WTC11 (cell line): Measurements from ENCODE around the gene HMGB2. TPM values are rescaled to one million over a fixed set of nuclear protein-coding genes. Genes with fewer than 3 reads are reported as not detected.

Experiments
- ATAC-seq: fragments of 200-7000 bp; cut with Tn5 transposase; 2 replicates; pipeline ENCODE4 v1.10.0; 2021; ENCODE audit warnings: mild to moderate bottlenecking, moderate library complexity
- CTCF ChIA-PET: fragments of 300-600 bp; sonication (Branson Sonifier 250); formaldehyde crosslinking; loops from one replicate; lab custom pipeline; 2021; ENCODE audit warnings: antibody characterized with exemption; lab: Charles Lee
- POLR2A ChIA-PET: fragments of 350-600 bp; sonication (Branson Sonifier 250); formaldehyde crosslinking; loops from one replicate; lab custom pipeline; 2021; ENCODE audit warnings: antibody characterized with exemption; lab: Charles Lee
- DNase-seq: peaks from one replicate; pipeline ENCODE4 v3.0.0; 2021; ENCODE audit warnings: low spot score
- H3K27ac Mint-ChIP-seq: 2 replicates; pipeline ENCODE4 v1.8.0; 2021; ENCODE audit warnings: mixed read lengths
- H3K27me3 Mint-ChIP-seq: 2 replicates; pipeline ENCODE4 v1.8.0; 2021; ENCODE audit warnings: low read depth, mild to moderate bottlenecking, moderate library complexity, mixed read lengths
- H3K36me3 Mint-ChIP-seq: 2 replicates; pipeline ENCODE4 v1.8.0; 2021; ENCODE audit warnings: mixed read lengths
- H3K4me1 Mint-ChIP-seq: 2 replicates; pipeline ENCODE4 v1.8.0; 2022; ENCODE audit warnings: mixed read lengths
- H3K4me3 Mint-ChIP-seq: 2 replicates; pipeline ENCODE4 v1.8.0; 2021; ENCODE audit warnings: mild to moderate bottlenecking, moderate library complexity, mixed read lengths
- H3K9me3 Mint-ChIP-seq: 2 replicates; pipeline ENCODE4 v1.8.0; 2021; ENCODE audit warnings: mixed read lengths
- ATF3 ChIP-seq: sonication (generic); formaldehyde crosslinking; conservative IDR thresholded peaks from 2 replicates; pipeline ENCODE4 v1.8.1; 2022; ENCODE audit warnings: mild to moderate bottlenecking, missing genetic modification reagents
- GABPB1 ChIP-seq: sonication (generic); formaldehyde crosslinking; IDR thresholded peaks from 2 replicates; pipeline ENCODE4 v1.8.1; 2023; ENCODE audit warnings: mild to moderate bottlenecking, missing genetic modification reagents
- IRF2 ChIP-seq: sonication (generic); formaldehyde crosslinking; IDR thresholded peaks from 2 replicates; pipeline ENCODE4 v1.8.0; 2022; ENCODE audit warnings: low read depth, missing genetic modification reagents, borderline replicate concordance
- MXD4 ChIP-seq: fragments of 250-450 bp; sonication (Bioruptor Pico); IDR thresholded peaks from 2 replicates; pipeline ENCODE4 v1.8.0; 2021; ENCODE audit warnings: mild to moderate bottlenecking, moderate library complexity, borderline replicate concordance
- MYBL2 ChIP-seq: sonication (generic); formaldehyde crosslinking; IDR thresholded peaks from 2 replicates; pipeline ENCODE4 v1.8.1; 2023; ENCODE audit warnings: mild to moderate bottlenecking, moderate library complexity, missing genetic modification reagents
- NFATC4 ChIP-seq: fragments of 250-450 bp; sonication (Bioruptor Pico); IDR thresholded peaks from 2 replicates; pipeline ENCODE4 v1.9.0; 2021; ENCODE audit warnings: mild to moderate bottlenecking
- NR2C2 ChIP-seq: sonication (generic); formaldehyde crosslinking; IDR thresholded peaks from 2 replicates; pipeline ENCODE4 v1.8.0; 2022; ENCODE audit warnings: mild to moderate bottlenecking, missing genetic modification reagents
- PREB ChIP-seq: sonication (generic); formaldehyde crosslinking; IDR thresholded peaks from 2 replicates; pipeline ENCODE4 v1.8.1; 2022; ENCODE audit warnings: mild to moderate bottlenecking, missing genetic modification reagents, moderate library complexity, borderline replicate concordance
- SOX15 ChIP-seq: fragments of 250-450 bp; sonication (Bioruptor Pico); IDR thresholded peaks from 2 replicates; pipeline ENCODE4 v1.9.0; 2021; ENCODE audit warnings: mild to moderate bottlenecking
- TEAD1 ChIP-seq: sonication (generic); formaldehyde crosslinking; IDR thresholded peaks from 2 replicates; pipeline ENCODE4 v1.8.0; 2022; ENCODE audit warnings: mild to moderate bottlenecking, missing genetic modification reagents
- TEAD4 ChIP-seq: sonication (generic); formaldehyde crosslinking; IDR thresholded peaks from 2 replicates; pipeline ENCODE4 v1.8.0; 2022; ENCODE audit warnings: mild to moderate bottlenecking, missing genetic modification reagents
- ZNF219 ChIP-seq: sonication (generic); formaldehyde crosslinking; IDR thresholded peaks from 2 replicates; pipeline ENCODE4 v1.8.0; 2023; ENCODE audit warnings: missing genetic modification reagents, mild to moderate bottlenecking, borderline replicate concordance
- ZNF232 ChIP-seq: sonication (generic); formaldehyde crosslinking; IDR thresholded peaks from 2 replicates; pipeline ENCODE4 v1.8.0; 2022; ENCODE audit warnings: mild to moderate bottlenecking, missing genetic modification reagents
- ZNF396 ChIP-seq: fragments of 250-450 bp; sonication (Bioruptor Pico); IDR thresholded peaks from 2 replicates; pipeline ENCODE4 v1.8.0; 2021; ENCODE audit warnings: mild to moderate bottlenecking, moderate library complexity, borderline replicate concordance
- ZNF423 ChIP-seq: fragments of 250-450 bp; sonication (Bioruptor Pico); IDR thresholded peaks from 2 replicates; pipeline ENCODE4 v2.1.2; 2022; ENCODE audit warnings: mild to moderate bottlenecking, moderate library complexity
- ZNF671 ChIP-seq: fragments of 250-450 bp; sonication (Bioruptor Pico); IDR thresholded peaks from 2 replicates; pipeline ENCODE4 v1.8.0; 2021; ENCODE audit warnings: mild to moderate bottlenecking
- total RNA-seq: library from RNA; stranded (reverse); gene quantifications from 3 replicates; pipeline ENCODE4 v1.2.3, GENCODE V29; 2021
- TF ChIP-seq, protein P1 (sequence below): sonication (generic); formaldehyde crosslinking; IDR thresholded peaks from 2 replicates; pipeline ENCODE4 v1.8.1; 2022; ENCODE audit warnings: mild to moderate bottlenecking, moderate library complexity, missing genetic modification reagents
- TF ChIP-seq, protein P2 (sequence below): sonication (generic); formaldehyde crosslinking; IDR thresholded peaks from 2 replicates; pipeline ENCODE4 v1.8.0; 2023; ENCODE audit warnings: missing genetic modification reagents, mild to moderate bottlenecking, borderline replicate concordance
- TF ChIP-seq, protein P3 (sequence below): sonication (generic); formaldehyde crosslinking; IDR thresholded peaks from 2 replicates; pipeline ENCODE4 v1.8.0; 2022; ENCODE audit warnings: mild to moderate bottlenecking, missing genetic modification reagents
- TF ChIP-seq, protein P4 (sequence below): fragments of 200-600 bp; IDR thresholded peaks from 2 replicates; pipeline ENCODE4 v1.8.0; 2022; ENCODE audit warnings: antibody characterized with exemption
- TF ChIP-seq, protein P5 (sequence below): sonication (generic); formaldehyde crosslinking; IDR thresholded peaks from 2 replicates; pipeline ENCODE4 v1.8.1; 2023; ENCODE audit warnings: mild to moderate bottlenecking, missing genetic modification reagents, moderate library complexity

The HMGB2 gene
- total RNA-seq, 1 experiment from 2014 or later: 279 TPM

DNA sequence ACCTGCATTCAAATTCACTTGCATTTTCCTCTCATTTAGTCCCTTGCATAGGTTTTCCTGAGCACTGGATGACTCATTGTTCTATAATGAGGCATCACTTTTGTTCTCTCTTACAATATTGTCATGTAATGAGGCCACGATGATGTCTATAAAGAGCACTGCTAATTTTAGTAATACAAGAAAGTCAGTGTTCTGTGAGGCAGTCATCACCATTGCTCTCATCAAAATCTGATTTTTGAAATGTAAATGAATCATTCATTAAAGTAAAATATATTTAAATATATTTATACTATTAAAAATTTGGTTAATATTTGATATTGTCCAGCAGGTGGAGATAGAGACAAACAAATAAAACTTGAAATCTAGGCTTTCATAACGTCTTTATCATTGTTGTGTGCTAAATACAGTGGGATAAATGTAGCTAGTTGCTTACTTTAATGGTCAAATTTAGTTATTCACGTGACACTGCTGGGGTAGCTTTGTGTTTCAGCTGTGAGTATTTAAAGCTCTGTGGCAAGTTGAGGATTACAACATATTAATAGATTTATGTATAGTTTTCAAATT is 15.4 kb downstream of the HMGB2 start:
- H3K27me3 Mint-ChIP-seq: no peaks in the 10 kb centered on the region
- ChIA-PET CTCF (interaction anchor here (0.6 to 4.7 kb wide), 8 partner anchors 15 to 427 kb away, joined by 3 to 37 read pairs (median 4); partner anchors contain the start of gene HMGB2), POLR2A (interaction anchor here (0.8 kb wide), 1 partner anchor 16 kb away, joined by 4 read pairs; the partner anchor contains the start of gene HMGB2)
- no peak for DNase-seq
- no peak overlapping the region for H3K27ac Mint-ChIP-seq
- H3K4me3 Mint-ChIP-seq: no peak overlapping the region
- H3K4me1 Mint-ChIP-seq: peaks cover 17% of the 10 kb centered on the region
- H3K9me3 Mint-ChIP-seq: no peaks in the 10 kb centered on the region
- TF ChIP-seq, protein P1, sequence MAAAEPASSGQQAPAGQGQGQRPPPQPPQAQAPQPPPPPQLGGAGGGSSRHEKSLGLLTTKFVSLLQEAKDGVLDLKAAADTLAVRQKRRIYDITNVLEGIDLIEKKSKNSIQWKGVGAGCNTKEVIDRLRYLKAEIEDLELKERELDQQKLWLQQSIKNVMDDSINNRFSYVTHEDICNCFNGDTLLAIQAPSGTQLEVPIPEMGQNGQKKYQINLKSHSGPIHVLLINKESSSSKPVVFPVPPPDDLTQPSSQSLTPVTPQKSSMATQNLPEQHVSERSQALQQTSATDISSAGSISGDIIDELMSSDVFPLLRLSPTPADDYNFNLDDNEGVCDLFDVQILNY (CRISPR knock-in tag): no peak
- no peak for TF ChIP-seq ZNF232 (CRISPR knock-in tag)
- TF ChIP-seq PREB (CRISPR knock-in tag): no peak
- TF ChIP-seq MXD4 (CRISPR knock-in tag): no peak
- TF ChIP-seq, protein P2, sequence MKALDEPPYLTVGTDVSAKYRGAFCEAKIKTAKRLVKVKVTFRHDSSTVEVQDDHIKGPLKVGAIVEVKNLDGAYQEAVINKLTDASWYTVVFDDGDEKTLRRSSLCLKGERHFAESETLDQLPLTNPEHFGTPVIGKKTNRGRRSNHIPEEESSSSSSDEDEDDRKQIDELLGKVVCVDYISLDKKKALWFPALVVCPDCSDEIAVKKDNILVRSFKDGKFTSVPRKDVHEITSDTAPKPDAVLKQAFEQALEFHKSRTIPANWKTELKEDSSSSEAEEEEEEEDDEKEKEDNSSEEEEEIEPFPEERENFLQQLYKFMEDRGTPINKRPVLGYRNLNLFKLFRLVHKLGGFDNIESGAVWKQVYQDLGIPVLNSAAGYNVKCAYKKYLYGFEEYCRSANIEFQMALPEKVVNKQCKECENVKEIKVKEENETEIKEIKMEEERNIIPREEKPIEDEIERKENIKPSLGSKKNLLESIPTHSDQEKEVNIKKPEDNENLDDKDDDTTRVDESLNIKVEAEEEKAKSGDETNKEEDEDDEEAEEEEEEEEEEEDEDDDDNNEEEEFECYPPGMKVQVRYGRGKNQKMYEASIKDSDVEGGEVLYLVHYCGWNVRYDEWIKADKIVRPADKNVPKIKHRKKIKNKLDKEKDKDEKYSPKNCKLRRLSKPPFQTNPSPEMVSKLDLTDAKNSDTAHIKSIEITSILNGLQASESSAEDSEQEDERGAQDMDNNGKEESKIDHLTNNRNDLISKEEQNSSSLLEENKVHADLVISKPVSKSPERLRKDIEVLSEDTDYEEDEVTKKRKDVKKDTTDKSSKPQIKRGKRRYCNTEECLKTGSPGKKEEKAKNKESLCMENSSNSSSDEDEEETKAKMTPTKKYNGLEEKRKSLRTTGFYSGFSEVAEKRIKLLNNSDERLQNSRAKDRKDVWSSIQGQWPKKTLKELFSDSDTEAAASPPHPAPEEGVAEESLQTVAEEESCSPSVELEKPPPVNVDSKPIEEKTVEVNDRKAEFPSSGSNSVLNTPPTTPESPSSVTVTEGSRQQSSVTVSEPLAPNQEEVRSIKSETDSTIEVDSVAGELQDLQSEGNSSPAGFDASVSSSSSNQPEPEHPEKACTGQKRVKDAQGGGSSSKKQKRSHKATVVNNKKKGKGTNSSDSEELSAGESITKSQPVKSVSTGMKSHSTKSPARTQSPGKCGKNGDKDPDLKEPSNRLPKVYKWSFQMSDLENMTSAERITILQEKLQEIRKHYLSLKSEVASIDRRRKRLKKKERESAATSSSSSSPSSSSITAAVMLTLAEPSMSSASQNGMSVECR: no peak
- no peak for TF ChIP-seq ZNF396
- TF ChIP-seq ZNF423 (CRISPR knock-in tag): no peak
- TF ChIP-seq, all 79 proteins: peak for 0
- H3K36me3 Mint-ChIP-seq: peaks cover 7% of the 10 kb centered on the region; the same call in 1 of the 2 replicates
- ATAC-seq: no peak

GRCh38 chr4:173318240-173318639 is 15.9 kb downstream of the HMGB2 start:
- CTCF ChIA-PET: interaction anchor here (1.0 to 4.7 kb wide), 5 partner anchors 8 to 305 kb away, joined by 3 to 37 read pairs (median 3); no protein-coding TSS in a partner anchor
- H3K27me3 Mint-ChIP-seq: no peaks in the 10 kb centered on the region
- DNase-seq (no peak), ATAC-seq (no peak)
- peaks cover 17% of the 10 kb centered on the region for H3K4me1 Mint-ChIP-seq
- peaks cover 7% of the 10 kb centered on the region; the same call in 1 of the 2 replicates for H3K36me3 Mint-ChIP-seq
- no peaks in the 10 kb centered on the region for H3K9me3 Mint-ChIP-seq
- H3K27ac Mint-ChIP-seq: no peak overlapping the region
- POLR2A ChIA-PET: no interaction called here
- no peak overlapping the region for H3K4me3 Mint-ChIP-seq
- no peak for TF ChIP-seq ATF3 (CRISPR knock-in tag)
- no peak for TF ChIP-seq NR2C2 (CRISPR knock-in tag)
- no peak for TF ChIP-seq NFATC4 (CRISPR knock-in tag)
- TF ChIP-seq SOX15 (CRISPR knock-in tag): no peak
- no peak for TF ChIP-seq TEAD4 (CRISPR knock-in tag)
- no peak for TF ChIP-seq PREB (CRISPR knock-in tag)
- TF ChIP-seq, protein P3, sequence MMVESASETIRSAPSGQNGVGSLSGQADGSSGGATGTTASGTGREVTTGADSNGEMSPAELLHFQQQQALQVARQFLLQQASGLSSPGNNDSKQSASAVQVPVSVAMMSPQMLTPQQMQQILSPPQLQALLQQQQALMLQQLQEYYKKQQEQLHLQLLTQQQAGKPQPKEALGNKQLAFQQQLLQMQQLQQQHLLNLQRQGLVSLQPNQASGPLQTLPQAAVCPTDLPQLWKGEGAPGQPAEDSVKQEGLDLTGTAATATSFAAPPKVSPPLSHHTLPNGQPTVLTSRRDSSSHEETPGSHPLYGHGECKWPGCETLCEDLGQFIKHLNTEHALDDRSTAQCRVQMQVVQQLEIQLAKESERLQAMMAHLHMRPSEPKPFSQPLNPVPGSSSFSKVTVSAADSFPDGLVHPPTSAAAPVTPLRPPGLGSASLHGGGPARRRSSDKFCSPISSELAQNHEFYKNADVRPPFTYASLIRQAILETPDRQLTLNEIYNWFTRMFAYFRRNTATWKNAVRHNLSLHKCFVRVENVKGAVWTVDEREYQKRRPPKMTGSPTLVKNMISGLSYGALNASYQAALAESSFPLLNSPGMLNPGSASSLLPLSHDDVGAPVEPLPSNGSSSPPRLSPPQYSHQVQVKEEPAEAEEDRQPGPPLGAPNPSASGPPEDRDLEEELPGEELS: no peak
- TF ChIP-seq IRF2 (CRISPR knock-in tag): no peak
- TF ChIP-seq, protein P1 (CRISPR knock-in tag): no peak
- TF ChIP-seq ZNF219 (CRISPR knock-in tag): no peak
- TF ChIP-seq, protein P4, sequence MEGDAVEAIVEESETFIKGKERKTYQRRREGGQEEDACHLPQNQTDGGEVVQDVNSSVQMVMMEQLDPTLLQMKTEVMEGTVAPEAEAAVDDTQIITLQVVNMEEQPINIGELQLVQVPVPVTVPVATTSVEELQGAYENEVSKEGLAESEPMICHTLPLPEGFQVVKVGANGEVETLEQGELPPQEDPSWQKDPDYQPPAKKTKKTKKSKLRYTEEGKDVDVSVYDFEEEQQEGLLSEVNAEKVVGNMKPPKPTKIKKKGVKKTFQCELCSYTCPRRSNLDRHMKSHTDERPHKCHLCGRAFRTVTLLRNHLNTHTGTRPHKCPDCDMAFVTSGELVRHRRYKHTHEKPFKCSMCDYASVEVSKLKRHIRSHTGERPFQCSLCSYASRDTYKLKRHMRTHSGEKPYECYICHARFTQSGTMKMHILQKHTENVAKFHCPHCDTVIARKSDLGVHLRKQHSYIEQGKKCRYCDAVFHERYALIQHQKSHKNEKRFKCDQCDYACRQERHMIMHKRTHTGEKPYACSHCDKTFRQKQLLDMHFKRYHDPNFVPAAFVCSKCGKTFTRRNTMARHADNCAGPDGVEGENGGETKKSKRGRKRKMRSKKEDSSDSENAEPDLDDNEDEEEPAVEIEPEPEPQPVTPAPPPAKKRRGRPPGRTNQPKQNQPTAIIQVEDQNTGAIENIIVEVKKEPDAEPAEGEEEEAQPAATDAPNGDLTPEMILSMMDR: no peak
- TF ChIP-seq TEAD1 (CRISPR knock-in tag): no peak
- no peak for TF ChIP-seq MYBL2
- TF ChIP-seq GABPB1 (CRISPR knock-in tag): no peak
- no peak for TF ChIP-seq ZNF671
- TF ChIP-seq, protein P5, sequence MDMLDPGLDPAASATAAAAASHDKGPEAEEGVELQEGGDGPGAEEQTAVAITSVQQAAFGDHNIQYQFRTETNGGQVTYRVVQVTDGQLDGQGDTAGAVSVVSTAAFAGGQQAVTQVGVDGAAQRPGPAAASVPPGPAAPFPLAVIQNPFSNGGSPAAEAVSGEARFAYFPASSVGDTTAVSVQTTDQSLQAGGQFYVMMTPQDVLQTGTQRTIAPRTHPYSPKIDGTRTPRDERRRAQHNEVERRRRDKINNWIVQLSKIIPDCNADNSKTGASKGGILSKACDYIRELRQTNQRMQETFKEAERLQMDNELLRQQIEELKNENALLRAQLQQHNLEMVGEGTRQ (CRISPR knock-in tag): no peak
